ENCODE results near the gene DUSP8. TPM values are rescaled to one million over a fixed set of nuclear protein-coding genes. Genes with fewer than 3 reads are reported as not detected.
"Not testable (repeated sequence)": the region's sequence is repeated elsewhere in the genome, so short reads cannot be mapped to it uniquely, and the experiment has no call there.

DUSP8 gene
- total and polyA plus RNA-seq, 2 experiments from 2014 or later, result 0.11 TPM; not detected in 1

GRCh38 chr11:1607156-1607845 is 35.2 kb upstream of the DUSP8 start:
- peaks cover 34% of the 10 kb centered on the region for H3K27me3 ChIP-seq (replicated peaks; ENCODE audit: insufficient read depth)
- H3K36me3 ChIP-seq (ENCODE audit: low read depth); H4K20me1 ChIP-seq (ENCODE audit: insufficient read depth); H3K4me1 ChIP-seq (ENCODE audit: insufficient read depth); H3K79me2 ChIP-seq (ENCODE audit: insufficient read depth); H3K27ac ChIP-seq; H3F3A ChIP-seq (ENCODE audit: insufficient read depth); DNase-seq; H3K9me3 ChIP-seq (ENCODE audit: low read depth); H2AFZ ChIP-seq; H3K9ac ChIP-seq; H3K4me3 ChIP-seq; H3K9me2 ChIP-seq (ENCODE audit: insufficient read depth); H3K4me2 ChIP-seq (ENCODE audit: unreplicated experiment); in situ Hi-C loops (cut with MboI): not testable (repeated sequence)
- WGBS, 2 experiments (ENCODE audit: low coverage in 1 of 2, low lambda C conversion rate in 2 of 2, missing lambda C conversion rate in 2 of 2), result 18 to 25% methylated on average over 16 to 18 of the region's 18 CpGs

- H3K4me3 ChIP-seq; H3K4me2 ChIP-seq (ENCODE audit: unreplicated experiment); H3K36me3 ChIP-seq (ENCODE audit: low read depth); H3K4me1 ChIP-seq (ENCODE audit: insufficient read depth); H3K9me3 ChIP-seq (ENCODE audit: low read depth); DNase-seq; H4K20me1 ChIP-seq (ENCODE audit: insufficient read depth); H3K9me2 ChIP-seq (ENCODE audit: insufficient read depth); in situ Hi-C loops (cut with MboI); H2AFZ ChIP-seq; H3K9ac ChIP-seq; H3F3A ChIP-seq (ENCODE audit: insufficient read depth); H3K79me2 ChIP-seq (ENCODE audit: insufficient read depth); H3K27ac ChIP-seq: not testable (repeated sequence)
- H3K27me3 ChIP-seq (replicated peaks; ENCODE audit: insufficient read depth), result peaks cover 47% of the 10 kb centered on the region
- 63 to 65% methylated on average over 13 of the region's 13 CpGs for WGBS, 2 experiments (ENCODE audit: low coverage in 1 of 2, low lambda C conversion rate in 2 of 2, missing lambda C conversion rate in 2 of 2)
Observed at GRCh38 chr11:1605923-1606322, 33.9 kb upstream of the DUSP8 start.

- 45 to 49% methylated on average over 7 of the region's 7 CpGs for WGBS, 2 experiments (ENCODE audit: low coverage in 1 of 2, low lambda C conversion rate in 2 of 2, missing lambda C conversion rate in 2 of 2)
- H3K4me1 ChIP-seq (ENCODE audit: insufficient read depth), result no peaks in the 10 kb centered on the region
- in situ Hi-C loops (cut with MboI), result no loop called here
- H3K9ac ChIP-seq, result no peak overlapping the region
- H3K27ac ChIP-seq, result no peak overlapping the region
- no peak overlapping the region for H3K4me2 ChIP-seq (ENCODE audit: unreplicated experiment)
- H3K4me3 ChIP-seq, result no peak overlapping the region
- peaks cover 59% of the 10 kb centered on the region for H3K27me3 ChIP-seq (replicated peaks; ENCODE audit: insufficient read depth)
- no peaks in the 10 kb centered on the region for H3K79me2 ChIP-seq (ENCODE audit: insufficient read depth)
- no peak for DNase-seq
- TF ChIP-seq EZH2phosphoT487 (IDR thresholded peaks at IDR 0.05; ENCODE audit: insufficient read depth, low read depth) (no peak), EZH2 (IDR thresholded peaks at IDR 0.05; ENCODE audit: insufficient read depth, poor library complexity, severe bottlenecking) (no peak)
- H3F3A ChIP-seq (ENCODE audit: insufficient read depth), result no peaks in the 10 kb centered on the region
- H3K9me3 ChIP-seq (ENCODE audit: low read depth), result no peaks in the 10 kb centered on the region
- no peak overlapping the region for H2AFZ ChIP-seq
- no peaks in the 10 kb centered on the region for H4K20me1 ChIP-seq (ENCODE audit: insufficient read depth)
- no peaks in the 10 kb centered on the region for H3K9me2 ChIP-seq (ENCODE audit: insufficient read depth)
- no peaks in the 10 kb centered on the region for H3K36me3 ChIP-seq (ENCODE audit: low read depth)
Observed at GRCh38 chr11:1604711-1605110, 32.6 kb upstream of the DUSP8 start.

- Histone ChIP-seq H3K27ac (no peak overlapping the region), H3K9me3 (ENCODE audit: low read depth) (no peaks in the 10 kb centered on the region), H3K9ac (no peak overlapping the region), H3F3A (ENCODE audit: insufficient read depth) (no peaks in the 10 kb centered on the region), H4K20me1 (ENCODE audit: insufficient read depth) (no peaks in the 10 kb centered on the region), H3K4me1 (ENCODE audit: insufficient read depth) (no peaks in the 10 kb centered on the region), H3K79me2 (ENCODE audit: insufficient read depth) (no peaks in the 10 kb centered on the region), H3K36me3 (ENCODE audit: low read depth) (no peaks in the 10 kb centered on the region), H3K9me2 (ENCODE audit: insufficient read depth) (no peaks in the 10 kb centered on the region), H3K4me3 (no peak overlapping the region), H3K27me3 (replicated peaks; ENCODE audit: insufficient read depth) (peaks cover 61% of the 10 kb centered on the region), H2AFZ (no peak overlapping the region), H3K4me2 (ENCODE audit: unreplicated experiment) (no peak overlapping the region)
- DNase-seq, result no peak
- TF ChIP-seq EZH2 (IDR thresholded peaks at IDR 0.05; ENCODE audit: insufficient read depth, poor library complexity, severe bottlenecking) (no peak), EZH2phosphoT487 (IDR thresholded peaks at IDR 0.05; ENCODE audit: insufficient read depth, low read depth) (no peak)
- in situ Hi-C loops (cut with MboI), result no loop called here
- WGBS, 2 experiments (ENCODE audit: low coverage in 1 of 2, low lambda C conversion rate in 2 of 2, missing lambda C conversion rate in 2 of 2), result 51 to 57% methylated on average over 11 of the region's 11 CpGs
Observed at GRCh38 chr11:1604181-1604580, 32.1 kb upstream of the DUSP8 start.

- no peak for TF ChIP-seq EZH2phosphoT487 (IDR thresholded peaks at IDR 0.05; ENCODE audit: insufficient read depth, low read depth)
- no peak for TF ChIP-seq EZH2 (IDR thresholded peaks at IDR 0.05; ENCODE audit: insufficient read depth, poor library complexity, severe bottlenecking)
- Histone ChIP-seq H3K4me2 (ENCODE audit: unreplicated experiment) (no peak overlapping the region), H3K27me3 (replicated peaks; ENCODE audit: insufficient read depth) (peaks cover 58% of the 10 kb centered on the region), H3K36me3 (ENCODE audit: low read depth) (no peaks in the 10 kb centered on the region), H3K79me2 (ENCODE audit: insufficient read depth) (no peaks in the 10 kb centered on the region), H2AFZ (no peak overlapping the region), H4K20me1 (ENCODE audit: insufficient read depth) (no peaks in the 10 kb centered on the region), H3K9ac (no peak overlapping the region), H3K9me3 (ENCODE audit: low read depth) (no peaks in the 10 kb centered on the region), H3K4me3 (no peak overlapping the region), H3K4me1 (ENCODE audit: insufficient read depth) (no peaks in the 10 kb centered on the region), H3F3A (ENCODE audit: insufficient read depth) (no peaks in the 10 kb centered on the region), H3K27ac (no peak overlapping the region), H3K9me2 (ENCODE audit: insufficient read depth) (no peaks in the 10 kb centered on the region)
- WGBS, 2 experiments (ENCODE audit: low coverage in 1 of 2, low lambda C conversion rate in 2 of 2, missing lambda C conversion rate in 2 of 2), result 14% methylated on average over 1 of the region's 1 CpG
- no peak for DNase-seq
- in situ Hi-C loops (cut with MboI), result no loop called here
Observed at GRCh38 chr11:1603629-1604028, 31.6 kb upstream of the DUSP8 start.

- DNase-seq; H3K9me3 ChIP-seq (ENCODE audit: low read depth); H3K4me3 ChIP-seq; in situ Hi-C loops (cut with MboI); H3K9me2 ChIP-seq (ENCODE audit: insufficient read depth); H3K4me2 ChIP-seq (ENCODE audit: unreplicated experiment); H3K4me1 ChIP-seq (ENCODE audit: insufficient read depth); H3K36me3 ChIP-seq (ENCODE audit: low read depth); H3K27ac ChIP-seq; H3F3A ChIP-seq (ENCODE audit: insufficient read depth); H4K20me1 ChIP-seq (ENCODE audit: insufficient read depth); H3K9ac ChIP-seq; H3K79me2 ChIP-seq (ENCODE audit: insufficient read depth); H2AFZ ChIP-seq: not testable (repeated sequence)
- 16 to 25% methylated on average over 3 of the region's 3 CpGs for WGBS, 2 experiments (ENCODE audit: low coverage in 1 of 2, low lambda C conversion rate in 2 of 2, missing lambda C conversion rate in 2 of 2)
- H3K27me3 ChIP-seq (replicated peaks; ENCODE audit: insufficient read depth), result peaks cover 52% of the 10 kb centered on the region
Observed at GRCh38 chr11:1601663-1602062, 29.6 kb upstream of the DUSP8 start.
